Measurements from ENCODE around the gene GBGT1. TPM values are rescaled to one million over a fixed set of nuclear protein-coding genes. Genes with fewer than 3 reads are reported as not detected.
A peak's percentile ranks its signal among the peaks of the same experiment; 100 is the strongest.

GBGT1 gene
- total and polyA plus RNA-seq, 2 experiments from 2014 or later, result 3.7 to 22.4 TPM

DNA sequence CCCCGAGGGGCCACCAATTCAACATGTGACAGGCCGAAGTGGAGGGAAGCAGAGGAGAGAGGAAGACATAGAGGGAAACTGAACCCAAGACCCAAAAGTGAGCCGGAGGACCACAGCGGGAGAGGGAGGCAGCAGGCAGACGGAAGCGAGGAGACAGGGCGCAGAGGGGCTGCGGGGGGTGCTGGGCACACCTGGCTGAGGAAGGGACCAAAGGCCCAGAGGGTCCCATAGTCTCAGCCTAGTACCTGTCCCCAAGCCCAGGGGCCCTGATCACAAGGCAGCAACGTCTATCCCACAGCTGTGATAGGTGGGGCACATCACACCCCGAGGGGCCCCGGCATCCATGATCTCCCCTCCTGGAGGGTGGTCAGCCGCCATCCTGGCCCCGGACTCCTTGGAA lies 35.6 kb downstream of the GBGT1 start (continued):
- TF ChIP-seq, protein P1, sequence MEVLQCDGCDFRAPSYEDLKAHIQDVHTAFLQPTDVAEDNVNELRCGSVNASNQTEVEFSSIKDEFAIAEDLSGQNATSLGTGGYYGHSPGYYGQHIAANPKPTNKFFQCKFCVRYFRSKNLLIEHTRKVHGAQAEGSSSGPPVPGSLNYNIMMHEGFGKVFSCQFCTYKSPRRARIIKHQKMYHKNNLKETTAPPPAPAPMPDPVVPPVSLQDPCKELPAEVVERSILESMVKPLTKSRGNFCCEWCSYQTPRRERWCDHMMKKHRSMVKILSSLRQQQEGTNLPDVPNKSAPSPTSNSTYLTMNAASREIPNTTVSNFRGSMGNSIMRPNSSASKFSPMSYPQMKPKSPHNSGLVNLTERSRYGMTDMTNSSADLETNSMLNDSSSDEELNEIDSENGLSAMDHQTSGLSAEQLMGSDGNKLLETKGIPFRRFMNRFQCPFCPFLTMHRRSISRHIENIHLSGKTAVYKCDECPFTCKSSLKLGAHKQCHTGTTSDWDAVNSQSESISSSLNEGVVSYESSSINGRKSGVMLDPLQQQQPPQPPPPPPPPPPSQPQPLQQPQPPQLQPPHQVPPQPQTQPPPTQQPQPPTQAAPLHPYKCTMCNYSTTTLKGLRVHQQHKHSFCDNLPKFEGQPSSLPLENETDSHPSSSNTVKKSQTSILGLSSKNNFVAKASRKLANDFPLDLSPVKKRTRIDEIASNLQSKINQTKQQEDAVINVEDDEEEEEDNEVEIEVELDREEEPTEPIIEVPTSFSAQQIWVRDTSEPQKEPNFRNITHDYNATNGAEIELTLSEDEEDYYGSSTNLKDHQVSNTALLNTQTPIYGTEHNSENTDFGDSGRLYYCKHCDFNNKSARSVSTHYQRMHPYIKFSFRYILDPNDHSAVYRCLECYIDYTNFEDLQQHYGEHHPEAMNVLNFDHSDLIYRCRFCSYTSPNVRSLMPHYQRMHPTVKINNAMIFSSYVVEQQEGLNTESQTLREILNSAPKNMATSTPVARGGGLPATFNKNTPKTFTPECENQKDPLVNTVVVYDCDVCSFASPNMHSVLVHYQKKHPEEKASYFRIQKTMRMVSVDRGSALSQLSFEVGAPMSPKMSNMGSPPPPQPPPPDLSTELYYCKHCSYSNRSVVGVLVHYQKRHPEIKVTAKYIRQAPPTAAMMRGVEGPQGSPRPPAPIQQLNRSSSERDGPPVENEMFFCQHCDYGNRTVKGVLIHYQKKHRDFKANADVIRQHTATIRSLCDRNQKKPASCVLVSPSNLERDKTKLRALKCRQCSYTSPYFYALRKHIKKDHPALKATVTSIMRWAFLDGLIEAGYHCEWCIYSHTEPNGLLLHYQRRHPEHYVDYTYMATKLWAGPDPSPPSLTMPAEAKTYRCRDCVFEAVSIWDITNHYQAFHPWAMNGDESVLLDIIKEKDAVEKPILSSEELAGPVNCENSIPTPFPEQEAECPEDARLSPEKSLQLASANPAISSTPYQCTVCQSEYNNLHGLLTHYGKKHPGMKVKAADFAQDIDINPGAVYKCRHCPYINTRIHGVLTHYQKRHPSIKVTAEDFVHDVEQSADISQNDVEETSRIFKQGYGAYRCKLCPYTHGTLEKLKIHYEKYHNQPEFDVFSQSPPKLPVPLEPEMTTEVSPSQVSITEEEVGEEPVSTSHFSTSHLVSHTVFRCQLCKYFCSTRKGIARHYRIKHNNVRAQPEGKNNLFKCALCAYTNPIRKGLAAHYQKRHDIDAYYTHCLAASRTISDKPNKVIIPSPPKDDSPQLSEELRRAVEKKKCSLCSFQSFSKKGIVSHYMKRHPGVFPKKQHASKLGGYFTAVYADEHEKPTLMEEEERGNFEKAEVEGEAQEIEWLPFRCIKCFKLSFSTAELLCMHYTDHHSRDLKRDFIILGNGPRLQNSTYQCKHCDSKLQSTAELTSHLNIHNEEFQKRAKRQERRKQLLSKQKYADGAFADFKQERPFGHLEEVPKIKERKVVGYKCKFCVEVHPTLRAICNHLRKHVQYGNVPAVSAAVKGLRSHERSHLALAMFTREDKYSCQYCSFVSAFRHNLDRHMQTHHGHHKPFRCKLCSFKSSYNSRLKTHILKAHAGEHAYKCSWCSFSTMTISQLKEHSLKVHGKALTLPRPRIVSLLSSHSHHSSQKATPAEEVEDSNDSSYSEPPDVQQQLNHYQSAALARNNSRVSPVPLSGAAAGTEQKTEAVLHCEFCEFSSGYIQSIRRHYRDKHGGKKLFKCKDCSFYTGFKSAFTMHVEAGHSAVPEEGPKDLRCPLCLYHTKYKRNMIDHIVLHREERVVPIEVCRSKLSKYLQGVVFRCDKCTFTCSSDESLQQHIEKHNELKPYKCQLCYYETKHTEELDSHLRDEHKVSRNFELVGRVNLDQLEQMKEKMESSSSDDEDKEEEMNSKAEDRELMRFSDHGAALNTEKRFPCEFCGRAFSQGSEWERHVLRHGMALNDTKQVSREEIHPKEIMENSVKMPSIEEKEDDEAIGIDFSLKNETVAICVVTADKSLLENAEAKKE (CRISPR knock-in tag; IDR thresholded peaks at IDR 0.05), result no peak
- TF ChIP-seq, protein P2, sequence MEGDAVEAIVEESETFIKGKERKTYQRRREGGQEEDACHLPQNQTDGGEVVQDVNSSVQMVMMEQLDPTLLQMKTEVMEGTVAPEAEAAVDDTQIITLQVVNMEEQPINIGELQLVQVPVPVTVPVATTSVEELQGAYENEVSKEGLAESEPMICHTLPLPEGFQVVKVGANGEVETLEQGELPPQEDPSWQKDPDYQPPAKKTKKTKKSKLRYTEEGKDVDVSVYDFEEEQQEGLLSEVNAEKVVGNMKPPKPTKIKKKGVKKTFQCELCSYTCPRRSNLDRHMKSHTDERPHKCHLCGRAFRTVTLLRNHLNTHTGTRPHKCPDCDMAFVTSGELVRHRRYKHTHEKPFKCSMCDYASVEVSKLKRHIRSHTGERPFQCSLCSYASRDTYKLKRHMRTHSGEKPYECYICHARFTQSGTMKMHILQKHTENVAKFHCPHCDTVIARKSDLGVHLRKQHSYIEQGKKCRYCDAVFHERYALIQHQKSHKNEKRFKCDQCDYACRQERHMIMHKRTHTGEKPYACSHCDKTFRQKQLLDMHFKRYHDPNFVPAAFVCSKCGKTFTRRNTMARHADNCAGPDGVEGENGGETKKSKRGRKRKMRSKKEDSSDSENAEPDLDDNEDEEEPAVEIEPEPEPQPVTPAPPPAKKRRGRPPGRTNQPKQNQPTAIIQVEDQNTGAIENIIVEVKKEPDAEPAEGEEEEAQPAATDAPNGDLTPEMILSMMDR (conservative IDR thresholded peaks at IDR 0.05; ENCODE audit: low read depth in 2 of 2), result no peak
- TF ChIP-seq ZNF331 (CRISPR knock-in tag; IDR thresholded peaks at IDR 0.05; ENCODE audit: low read depth), result no peak
- TF ChIP-seq, protein P3, sequence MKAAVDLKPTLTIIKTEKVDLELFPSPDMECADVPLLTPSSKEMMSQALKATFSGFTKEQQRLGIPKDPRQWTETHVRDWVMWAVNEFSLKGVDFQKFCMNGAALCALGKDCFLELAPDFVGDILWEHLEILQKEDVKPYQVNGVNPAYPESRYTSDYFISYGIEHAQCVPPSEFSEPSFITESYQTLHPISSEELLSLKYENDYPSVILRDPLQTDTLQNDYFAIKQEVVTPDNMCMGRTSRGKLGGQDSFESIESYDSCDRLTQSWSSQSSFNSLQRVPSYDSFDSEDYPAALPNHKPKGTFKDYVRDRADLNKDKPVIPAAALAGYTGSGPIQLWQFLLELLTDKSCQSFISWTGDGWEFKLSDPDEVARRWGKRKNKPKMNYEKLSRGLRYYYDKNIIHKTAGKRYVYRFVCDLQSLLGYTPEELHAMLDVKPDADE (IDR thresholded peaks at IDR 0.05), result no peak

DNA sequence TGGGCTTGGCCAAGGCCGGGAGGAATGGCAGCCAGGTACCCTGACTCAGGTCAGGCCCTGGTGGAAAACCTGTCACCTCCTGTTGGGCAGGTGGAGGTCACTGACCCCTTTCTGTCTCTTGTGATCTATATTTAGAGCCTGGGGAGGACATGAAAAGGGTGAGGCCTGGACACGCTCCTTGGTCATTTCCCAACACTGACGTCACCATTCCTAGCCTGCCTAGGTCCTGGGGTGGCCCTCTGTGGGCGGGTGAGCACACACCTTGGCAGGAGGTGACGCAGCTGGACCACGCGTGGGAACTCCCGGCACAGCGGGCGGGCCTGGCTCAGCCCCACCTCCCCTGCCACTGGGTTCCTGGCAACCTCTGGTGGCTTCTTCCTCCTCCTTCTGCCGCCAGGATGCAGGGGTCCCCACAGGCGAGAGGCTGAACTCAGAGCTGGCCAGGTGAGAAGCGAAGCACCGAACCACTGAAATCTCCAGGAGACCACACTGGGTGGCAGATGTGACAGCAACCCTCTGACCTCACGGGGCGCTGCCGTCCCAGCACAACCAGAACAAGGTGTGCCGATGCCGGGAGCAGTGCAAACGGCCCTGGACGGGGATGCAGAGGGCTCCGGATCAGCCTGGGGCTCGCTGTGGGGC lies 36.3 kb downstream of the GBGT1 start:
- H3K79me2 ChIP-seq (replicated peaks; ENCODE audit: insufficient read depth), result no peaks in the 10 kb centered on the region
- H3K36me3 ChIP-seq (ENCODE audit: insufficient read depth), result no peaks in the 10 kb centered on the region
- ATAC-seq, result peak; percentile 32; the same call in 2 of the 3 replicates
- no peak for DNase-seq (ENCODE audit: low spot score)
- H3K4me3 ChIP-seq, result no peak overlapping the region
- peaks cover 8% of the 10 kb centered on the region; the same call in 1 of the 2 replicates for H4K20me1 ChIP-seq (replicated peaks; ENCODE audit: insufficient read depth)
- no peak overlapping the region for H2AFZ ChIP-seq
- H3K9me2 ChIP-seq (ENCODE audit: insufficient read depth), result no peaks in the 10 kb centered on the region
- no peak overlapping the region for H3K4me2 ChIP-seq
- H3K27me3 ChIP-seq (ENCODE audit: insufficient read depth), result peaks cover 3% of the 10 kb centered on the region; the same call in 1 of the 2 replicates
- H3F3A ChIP-seq (replicated peaks; ENCODE audit: low read depth), result no peaks in the 10 kb centered on the region
- H3K36me3 Mint-ChIP-seq (ENCODE audit: low read depth), result no peaks in the 10 kb centered on the region; the same call in 2 of the 3 replicates
- H3K4me3 Mint-ChIP-seq, result no peak overlapping the region
- H3K4me1 ChIP-seq (ENCODE audit: insufficient read depth), result no peaks in the 10 kb centered on the region
- peaks cover 5% of the 10 kb centered on the region; the same call in 2 of the 3 replicates for H3K4me1 Mint-ChIP-seq
- peaks cover 25% of the 10 kb centered on the region for H3K27me3 Mint-ChIP-seq (ENCODE audit: insufficient read depth, low read depth, poor library complexity)
- H3K27ac ChIP-seq (ENCODE audit: low read depth), result no peak overlapping the region
- no peaks in the 10 kb centered on the region for H3K9me3 Mint-ChIP-seq
- no peak overlapping the region for H3K27ac Mint-ChIP-seq
- TF ChIP-seq CREB1 (CRISPR knock-in tag; IDR thresholded peaks at IDR 0.05; ENCODE audit: low read depth) (no peak), ZNF331 (CRISPR knock-in tag; IDR thresholded peaks at IDR 0.05; ENCODE audit: low read depth) (no peak), NANOG (IDR thresholded peaks at IDR 0.05; ENCODE audit: borderline replicate concordance) (no peak)
- TF ChIP-seq, protein P2 (conservative IDR thresholded peaks at IDR 0.05; ENCODE audit: low read depth in 2 of 2), result no peak; a peak in 1 of 4 replicates

Data from GM23338 (cell line).